HuH-7.5 (cell line): ENCODE data around the gene LCORL.
A peak's percentile ranks its signal among the peaks of the same experiment; 100 is the strongest.
"Not testable (repeated sequence)": the region's sequence is repeated elsewhere in the genome, so short reads cannot be mapped to it uniquely, and the experiment has no call there.

Source experiments
- DNase-seq: peaks from one replicate; pipeline ENCODE4 v3.0.0; 2011; ENCODE audit warnings: low spot score

Gene LCORL

DNA sequence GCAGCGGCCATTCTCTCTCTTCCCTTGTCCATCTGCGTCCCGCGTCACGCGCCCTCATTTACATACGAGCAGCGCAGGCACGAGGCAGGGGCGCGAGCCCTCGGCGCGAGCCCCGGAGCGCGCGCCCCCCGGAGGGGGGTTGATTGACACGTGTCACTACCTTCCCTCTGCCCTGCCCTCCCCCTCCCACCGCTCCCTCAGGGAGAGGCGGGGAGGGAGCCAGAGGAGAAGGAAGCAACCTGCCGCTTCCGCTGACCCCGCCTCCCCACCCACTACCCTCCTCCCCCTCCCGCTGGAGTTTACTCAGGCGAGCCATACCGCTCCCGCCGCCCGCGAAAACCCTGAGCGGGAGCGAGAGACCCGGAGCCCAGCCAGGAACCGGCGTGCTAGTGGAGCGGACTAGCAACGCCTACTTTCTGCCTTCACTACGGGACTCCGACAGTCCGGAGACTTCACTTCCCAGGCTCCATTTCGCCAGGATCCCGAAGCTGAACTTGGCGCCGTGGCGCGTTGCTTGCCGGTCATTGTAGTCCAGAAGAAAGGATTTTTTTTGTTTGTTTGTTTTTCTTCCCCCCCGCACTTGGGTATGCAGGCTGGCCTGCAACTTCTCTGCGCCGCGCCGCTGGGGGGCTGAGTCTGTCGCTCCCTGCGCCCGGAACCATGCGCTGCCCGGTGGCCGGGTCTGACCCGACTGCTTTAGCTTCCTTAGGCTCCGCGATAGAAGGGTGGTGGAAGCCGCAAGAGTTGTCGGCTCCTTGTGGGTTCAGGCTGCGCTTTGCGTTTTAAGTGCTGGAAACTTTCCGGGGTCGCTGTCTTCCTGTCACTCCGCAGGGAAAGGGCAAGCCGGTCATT lies at the start of gene LCORL:
TSS of gene LCORL (minus strand) at position 36 of the 852 bp plus-strand sequence. CDS start at position 32, 4 bp downstream.
- peak; percentile 87 for DNase-seq

DNA sequence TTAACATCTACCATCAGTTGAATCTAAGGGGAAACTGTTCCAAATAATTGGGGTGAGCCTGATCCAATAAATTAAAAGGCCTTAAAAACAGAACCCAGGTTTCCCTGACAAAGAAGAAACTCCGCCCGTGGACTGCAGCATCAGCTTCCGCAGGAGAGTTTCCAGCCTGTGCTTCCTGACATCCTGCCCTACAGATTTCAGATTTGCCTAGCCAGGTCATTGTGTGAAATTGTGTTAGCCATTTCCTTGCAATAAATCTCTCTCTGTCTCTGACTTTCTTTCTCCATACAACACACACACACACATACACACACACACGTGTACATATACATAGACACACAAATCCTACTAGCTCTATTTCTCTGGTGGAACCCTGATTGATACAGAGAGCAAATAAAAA lies 48.3 kb upstream of the LCORL start:
- DNase-seq: no peak

DNA sequence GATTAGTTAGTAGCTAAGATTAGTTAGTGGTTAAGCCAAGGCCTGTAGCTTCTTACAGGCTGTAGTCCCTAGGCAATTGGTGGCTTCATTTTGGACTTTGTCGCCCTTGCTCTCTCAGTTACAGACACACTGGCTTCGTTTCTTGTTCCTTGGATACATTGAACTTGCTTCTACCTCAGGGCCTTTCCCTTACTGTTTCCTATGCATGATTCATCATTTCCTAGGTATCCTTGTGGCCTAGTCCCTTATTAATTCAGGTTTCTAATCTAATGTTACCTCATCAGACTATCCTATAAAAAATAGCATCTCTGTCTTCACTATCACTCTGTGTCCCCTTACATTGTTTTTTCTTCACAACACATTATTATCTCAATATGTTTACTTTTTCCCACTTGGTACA lies 45.5 kb upstream of the LCORL start:
- no peak for DNase-seq

DNA sequence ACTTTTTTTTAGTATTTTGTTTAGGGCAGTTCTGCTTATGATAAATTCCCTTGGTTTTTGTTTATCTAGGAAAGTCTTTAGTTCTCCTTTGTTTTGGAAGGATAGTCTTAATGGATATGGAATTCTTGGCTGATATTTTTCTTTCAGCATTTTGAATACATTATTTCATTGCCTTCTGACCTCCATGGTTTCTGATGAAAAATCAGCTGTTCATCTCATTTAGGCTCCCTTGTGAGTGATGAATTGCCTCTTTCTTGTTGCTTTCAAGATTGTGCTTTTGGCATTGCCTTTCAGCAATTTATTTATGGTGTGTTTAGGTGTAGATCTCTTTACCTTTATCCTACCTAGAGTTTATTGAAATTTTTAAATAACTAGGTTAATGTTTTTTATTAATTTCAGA lies 41.5 kb upstream of the LCORL start:
- DNase-seq: no peak

DNA sequence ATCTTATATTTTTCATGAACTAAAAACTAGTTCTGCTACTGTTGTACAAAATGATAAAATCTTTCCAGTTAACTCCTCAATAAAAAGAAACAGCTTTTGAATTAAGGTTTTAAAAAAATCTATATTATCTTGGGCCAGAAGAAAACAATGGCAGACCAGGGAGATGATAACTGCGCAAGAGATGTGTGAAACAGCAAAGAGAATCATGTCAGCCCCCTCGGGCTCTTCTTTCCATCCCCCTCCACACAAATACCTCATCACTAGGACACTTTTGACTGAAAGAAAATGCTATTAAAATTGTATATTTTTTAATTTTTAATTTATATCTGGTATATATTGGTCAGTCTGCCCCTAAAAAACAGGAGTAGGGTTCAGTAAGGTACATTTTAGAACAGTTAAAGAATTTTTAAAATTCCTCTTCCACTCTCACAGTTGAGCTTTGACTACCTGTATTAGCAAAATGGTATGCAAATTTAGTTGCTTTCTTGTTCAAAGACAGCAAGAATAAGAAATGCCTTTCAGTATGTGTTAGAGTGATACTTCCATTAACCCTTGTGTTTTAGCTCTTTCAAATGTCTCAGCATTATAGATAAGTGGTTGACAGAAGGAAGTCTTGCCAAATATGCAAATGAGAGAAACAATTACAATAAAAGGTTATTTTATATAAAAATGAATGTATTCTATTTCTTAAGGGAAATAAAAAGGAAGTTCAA lies 36.4 kb upstream of the LCORL start:
- no peak for DNase-seq

DNA sequence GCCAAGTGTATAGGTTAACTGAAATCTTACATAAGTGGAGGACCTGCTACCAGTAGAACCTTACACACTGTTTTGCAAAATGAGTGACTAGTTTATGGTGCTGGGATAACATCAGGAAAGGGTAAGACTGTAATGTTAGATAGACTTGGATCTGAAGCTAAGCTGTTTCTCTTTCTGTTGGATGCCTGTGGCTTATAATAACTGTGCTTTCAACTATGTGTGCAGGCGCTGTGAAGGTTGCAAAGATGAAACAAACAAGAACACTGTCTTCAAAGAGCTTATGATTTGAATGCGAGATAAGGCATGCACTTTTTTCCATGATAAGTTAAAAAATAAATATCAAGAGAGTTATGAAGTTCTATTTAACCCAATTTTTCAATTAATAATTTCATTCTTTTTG lies 34.5 kb upstream of the LCORL start:
- DNase-seq: no peak

DNA sequence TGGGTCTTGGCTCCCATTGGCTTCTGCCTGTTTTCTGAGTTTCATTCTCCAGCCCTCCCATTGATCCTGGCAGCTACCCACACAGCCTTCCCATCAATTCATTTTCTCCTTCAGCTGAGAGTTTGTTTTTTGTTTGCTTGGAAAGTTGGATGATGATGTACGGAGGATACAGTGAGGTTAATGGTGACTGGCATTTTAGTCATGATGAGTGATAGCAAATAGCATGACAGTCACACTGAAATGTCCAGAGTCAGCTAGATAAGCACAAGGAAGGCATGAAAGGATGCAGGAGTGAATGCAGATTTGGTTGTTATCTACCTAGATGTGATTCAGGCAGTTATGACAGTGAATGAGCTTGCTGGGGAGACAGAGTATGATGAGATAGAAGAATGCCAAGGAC lies 30.6 kb upstream of the LCORL start:
- DNase-seq: no peak

DNA sequence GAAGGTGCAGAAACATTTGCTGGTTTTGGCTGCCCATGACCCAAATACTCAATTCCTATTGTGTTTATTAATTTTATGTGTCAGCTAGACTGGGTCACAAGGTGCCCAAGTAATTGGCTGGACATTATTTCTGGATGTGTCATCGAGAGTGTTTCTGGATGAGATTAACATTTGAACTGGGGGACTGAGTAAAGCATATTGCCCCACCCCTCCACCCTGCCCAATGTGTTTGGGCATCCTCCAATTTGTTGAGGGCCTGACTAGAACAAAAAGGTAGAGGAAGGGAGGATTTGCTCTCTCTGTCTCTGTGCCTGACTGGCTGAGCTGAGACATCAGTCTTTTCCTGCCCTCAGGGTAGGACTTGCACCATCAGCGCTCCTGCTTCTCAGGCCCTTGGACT lies 29.7 kb upstream of the LCORL start:
- DNase-seq: no peak

DNA sequence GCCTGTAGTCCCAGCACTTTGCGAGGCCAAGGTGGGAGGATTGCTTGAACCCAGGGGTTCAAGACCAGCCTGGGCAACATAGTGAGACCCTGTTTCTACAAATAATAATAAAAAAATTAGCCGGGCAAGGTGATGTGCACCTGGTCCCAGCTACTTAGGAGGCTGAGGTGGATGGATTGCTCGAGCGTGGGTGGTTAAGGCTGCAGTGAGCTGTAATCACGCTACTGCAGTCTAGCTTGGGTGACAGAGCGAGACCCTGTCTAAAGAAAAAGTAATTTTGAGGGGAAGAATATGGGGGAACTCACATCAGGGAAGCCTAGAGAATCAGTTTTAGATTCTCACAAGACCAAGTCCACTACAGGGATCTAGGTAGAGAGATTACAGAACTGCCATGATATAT lies 28.9 kb upstream of the LCORL start:
- DNase-seq: no peak

DNA sequence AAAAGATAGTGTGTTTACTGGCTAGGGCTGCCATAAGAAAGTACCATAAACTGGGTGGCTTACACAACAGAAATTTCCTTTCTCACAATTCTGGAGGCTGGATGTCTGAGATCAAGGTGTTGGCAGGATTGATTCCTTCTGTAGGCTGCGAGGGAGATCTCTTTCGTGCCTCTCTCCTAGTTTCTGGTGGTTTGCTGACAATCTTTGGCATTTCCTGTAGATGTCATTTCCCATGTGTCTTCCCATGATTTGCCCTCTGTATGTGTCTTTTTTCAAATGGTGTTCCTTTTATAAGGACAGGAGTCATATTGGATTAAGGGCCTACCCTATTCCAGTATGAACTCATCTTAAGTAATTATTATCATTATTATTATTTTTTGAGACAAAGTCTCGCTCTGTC lies 27.9 kb upstream of the LCORL start:
- DNase-seq: no peak

DNA sequence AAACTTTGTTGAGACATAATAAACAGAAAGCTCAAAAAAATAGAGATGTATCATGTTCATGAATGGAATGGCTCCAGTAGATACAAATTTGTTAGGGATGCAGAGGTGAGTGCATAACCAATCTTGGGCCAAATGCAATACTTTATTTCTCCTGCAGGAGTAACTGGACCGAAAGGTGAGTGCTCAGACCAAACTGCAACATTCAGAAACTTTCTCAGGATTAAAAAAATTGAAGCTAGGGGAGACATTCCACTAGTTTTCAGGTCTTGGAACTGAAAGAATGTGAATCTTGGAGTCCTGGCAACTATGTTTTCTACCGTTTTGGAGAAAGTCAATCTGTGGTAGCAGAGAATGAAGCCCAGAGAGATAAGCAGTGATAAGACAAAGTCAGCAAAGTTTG lies 21.2 kb upstream of the LCORL start:
- no peak for DNase-seq

DNA sequence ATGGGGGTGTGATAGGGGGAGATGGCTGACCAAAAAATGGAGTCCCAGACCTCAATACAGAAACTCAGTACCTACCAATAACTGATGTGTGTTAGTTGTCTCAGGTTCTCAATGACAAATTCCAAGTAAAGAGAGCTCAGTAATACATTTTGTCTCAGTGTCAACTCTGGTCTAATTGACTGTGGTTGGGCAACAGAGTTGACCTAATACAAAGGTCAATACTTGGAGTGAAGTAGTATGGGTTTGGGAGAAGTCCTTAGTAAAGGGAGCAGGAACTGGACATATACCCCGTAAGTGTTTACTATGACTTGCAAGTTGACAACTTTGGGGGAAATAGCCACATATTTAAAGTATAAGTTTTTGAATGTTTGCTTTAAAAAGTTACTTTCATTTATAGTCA lies 20.5 kb upstream of the LCORL start:
- no peak for DNase-seq

DNA sequence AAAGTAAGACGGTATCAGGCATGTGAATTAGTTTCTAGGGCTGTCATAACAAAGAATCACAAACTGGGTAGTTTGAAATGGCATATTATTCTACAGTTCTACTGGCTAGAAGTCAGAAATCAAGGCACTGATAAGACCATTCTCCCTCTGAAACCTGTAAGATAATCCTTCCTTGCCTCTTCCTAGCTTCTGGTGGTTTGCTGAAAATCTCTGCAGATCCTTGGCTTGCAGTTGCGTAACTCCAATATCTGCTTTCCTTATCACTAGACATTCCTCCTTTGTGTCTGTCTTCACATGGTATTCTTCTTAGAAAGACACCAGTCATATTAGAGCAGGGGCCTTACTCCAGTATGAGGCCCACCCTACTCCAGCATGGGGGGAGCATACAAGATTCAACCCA lies 19.6 kb upstream of the LCORL start:
- no peak for DNase-seq

DNA sequence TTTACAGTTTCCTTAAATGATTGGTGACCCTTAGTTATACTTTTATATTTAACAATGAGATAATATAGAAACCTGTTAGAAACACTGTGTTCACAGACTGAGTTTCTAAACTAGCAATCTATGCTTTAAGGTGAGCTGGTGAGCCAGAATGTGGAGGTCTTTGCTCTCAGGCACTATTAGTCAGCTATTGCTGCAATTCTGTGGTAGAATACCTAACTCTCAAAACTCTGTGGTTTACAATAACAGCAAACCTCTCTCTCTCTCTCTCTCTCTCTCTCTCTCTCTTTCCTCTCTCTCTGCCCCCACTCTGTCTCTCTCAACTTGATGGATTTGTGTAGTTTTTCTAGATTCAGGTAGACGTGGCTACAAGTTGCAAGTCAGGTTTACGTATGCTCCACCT lies 17.6 kb upstream of the LCORL start:
- no peak for DNase-seq

DNA sequence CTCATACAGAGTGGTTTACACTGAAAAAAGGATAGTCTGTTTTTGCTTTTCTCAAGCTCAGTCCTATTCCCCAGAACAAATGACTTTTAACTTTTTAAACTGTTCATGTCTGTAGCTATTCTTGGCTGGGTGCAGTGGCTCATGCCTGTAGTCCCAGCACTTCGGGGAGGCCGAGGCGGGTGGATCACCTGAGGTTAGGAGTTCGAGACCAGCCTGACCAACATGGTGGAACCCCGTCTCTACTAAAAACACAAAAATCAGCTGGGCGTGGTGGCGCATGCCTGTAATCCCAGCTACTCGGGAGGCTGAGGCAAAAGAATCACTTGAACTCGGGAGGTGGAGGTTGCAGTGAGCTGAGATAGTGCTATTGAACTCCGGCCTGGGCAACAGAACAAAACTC lies 14.8 kb upstream of the LCORL start:
- DNase-seq: not testable (repeated sequence)

DNA sequence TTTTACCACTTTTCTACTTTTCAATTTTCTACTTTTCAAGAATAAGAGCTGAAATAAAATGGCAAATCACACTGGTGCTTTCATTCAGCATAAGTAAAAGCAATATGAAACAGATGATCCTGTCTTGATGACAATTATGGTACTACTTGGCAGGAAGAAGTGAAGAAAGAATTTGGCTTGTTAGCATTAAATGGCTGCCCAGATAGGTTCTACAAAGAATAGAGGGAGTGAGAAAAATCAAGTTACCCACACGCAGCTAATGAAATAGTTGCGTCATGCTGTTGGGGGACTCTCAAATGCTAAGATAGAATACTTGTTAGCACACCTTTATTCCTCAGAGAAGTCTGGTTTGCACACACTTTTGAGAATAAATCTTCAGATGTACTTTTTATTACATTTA lies 12.5 kb upstream of the LCORL start:
- DNase-seq: no peak

DNA sequence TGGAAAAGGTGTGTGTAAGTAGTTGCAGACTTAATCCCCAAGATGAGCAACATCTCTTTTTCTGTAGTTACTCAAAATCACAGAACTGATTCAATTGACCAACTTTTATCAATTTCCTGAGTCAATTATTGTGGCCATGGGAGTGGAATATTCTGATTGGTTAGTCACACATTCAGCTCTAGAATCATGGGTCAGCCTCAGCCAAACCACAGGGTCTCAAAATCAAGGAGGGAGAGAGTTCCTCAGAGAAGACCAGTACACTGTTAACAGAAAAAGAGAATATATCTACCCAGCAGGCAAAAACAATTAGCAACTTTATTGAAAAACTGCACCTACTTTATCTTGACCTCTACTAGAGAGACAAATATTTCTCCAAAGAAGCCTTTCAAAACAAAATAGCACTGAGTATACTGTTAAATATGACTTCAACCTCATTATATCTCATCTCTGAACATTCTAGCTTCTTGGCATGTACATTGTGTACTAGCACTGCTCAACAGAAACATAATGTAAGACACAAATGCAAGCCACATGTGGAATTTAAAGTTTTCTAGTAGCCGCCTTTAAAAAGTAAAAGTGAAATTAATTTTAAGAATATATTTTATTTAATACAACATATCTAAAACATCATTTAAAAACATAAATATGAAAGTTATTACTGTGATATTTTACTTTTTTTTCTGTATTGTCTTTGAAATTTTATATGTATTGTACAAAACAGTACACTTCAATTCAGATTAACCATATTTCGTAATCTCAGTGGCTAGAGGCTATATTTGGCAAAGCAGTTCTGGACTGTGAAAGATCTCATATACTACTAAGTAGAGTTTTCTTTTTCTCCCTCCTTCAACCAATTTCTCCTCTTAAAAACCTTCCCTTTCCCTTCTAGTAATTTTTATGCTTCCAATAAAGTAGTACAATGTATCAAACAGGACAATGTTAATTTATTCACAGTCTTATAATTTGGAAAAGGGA lies 11.8 kb upstream of the LCORL start:
- no peak for DNase-seq

DNA sequence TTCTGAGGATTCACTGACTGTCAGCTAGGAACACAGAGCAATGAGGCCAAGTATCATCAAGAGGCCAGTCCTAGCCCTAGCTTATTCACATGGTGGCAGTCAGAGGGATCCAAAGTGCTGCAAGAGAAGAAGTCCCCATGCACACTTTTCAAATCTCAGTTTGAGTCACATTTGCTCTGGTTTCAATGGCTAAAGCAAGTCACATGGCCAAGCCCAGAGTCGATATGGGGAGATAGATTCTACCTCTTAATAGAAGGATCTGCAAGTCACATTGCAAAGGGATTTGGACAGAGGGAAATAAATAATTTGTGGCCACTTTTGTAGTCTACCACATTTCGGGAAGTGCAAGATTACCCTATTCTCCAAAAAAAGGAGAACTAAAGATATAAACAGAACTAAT lies 3.7 kb upstream of the LCORL start:
- DNase-seq: no peak

DNA sequence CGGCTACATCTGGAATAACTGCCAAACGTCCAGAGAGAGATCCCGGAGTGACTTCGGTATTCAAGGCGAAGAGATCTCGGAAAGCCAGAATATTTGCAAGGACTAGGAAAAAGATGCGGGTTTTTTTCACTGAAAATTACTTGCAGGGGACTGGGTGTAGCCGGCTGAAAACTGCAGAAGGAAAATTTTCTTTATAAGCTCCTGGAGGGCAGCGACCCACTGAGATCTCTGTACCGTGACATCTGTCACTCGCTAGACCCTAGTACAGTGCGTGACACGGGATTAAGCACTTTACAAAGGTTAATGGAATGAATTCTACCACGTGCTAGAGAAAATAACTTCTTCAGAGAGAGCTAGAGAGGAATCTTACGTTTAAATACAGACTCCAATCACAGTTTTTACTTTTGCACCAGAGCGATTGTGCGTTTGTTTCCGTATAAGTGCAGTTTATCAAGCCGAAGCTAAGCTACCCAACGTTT lies 1.1 kb upstream of the LCORL start:
- DNase-seq: peak; percentile 44

DNA sequence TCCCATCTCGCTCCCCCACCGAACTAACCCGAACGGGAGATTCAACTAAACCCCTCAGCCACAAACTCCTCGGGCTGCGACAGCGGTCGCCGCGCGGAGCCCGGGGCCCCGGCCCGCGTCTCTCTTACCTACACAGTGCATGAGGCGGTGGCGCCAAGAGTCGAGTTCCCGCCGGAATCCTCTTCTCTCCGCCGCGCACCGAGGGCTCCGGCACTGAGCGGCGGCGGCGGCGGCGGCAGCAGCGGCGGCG lies 160 bp downstream of the LCORL start:
- peak; percentile 41 for DNase-seq

DNA sequence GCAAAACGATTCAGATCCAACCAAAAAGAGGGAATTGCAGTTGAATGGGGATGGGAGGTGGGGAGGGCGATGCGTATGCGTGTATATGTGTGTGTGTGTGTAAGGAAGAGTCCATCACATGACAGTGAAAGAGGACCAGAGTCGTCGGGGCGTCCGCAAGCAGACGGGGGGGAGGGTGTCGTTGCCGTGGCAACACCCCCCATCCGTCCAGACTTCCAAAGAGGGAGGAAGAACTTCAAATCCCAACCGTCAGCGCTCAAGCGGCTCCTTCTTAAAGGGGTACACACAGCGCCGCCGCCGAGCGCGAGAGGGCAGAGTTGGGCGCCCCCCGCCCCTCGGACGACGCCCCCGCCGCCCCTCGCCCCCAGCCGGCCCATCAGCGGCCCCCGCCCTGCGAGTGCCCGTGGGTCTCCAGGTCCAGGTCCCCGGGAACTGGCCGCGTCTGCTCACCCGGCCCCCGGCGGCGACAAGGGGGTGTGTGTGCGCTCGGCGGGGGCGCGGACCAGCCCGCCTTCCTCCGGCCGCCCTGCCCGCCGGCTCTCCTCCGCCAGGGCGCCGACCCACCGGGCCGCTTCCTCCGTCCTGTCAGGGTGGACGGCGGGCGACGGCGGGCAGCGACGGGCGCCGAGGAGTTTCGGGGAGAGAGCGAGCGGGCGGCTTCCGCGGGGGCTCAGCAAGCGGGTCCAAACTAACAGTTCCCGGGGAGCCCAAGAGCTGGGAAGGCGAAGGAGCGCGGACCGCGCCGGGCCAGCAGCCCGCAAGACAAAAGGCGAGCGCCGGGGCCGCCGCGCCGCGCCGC lies 685 bp downstream of the LCORL start:
- peak; percentile 54 for DNase-seq
